GM13977 (cell line): ENCODE data around the gene VARS2.

ENCODE experiments used
- DNase-seq: peaks from one replicate; pipeline ENCODE4 v3.0.0; 2012; ENCODE audit warnings: low spot score
- CTCF ChIP-seq: IDR thresholded peaks from 2 replicates; pipeline ENCODE4 v1.5.1; 2012; ENCODE audit warnings: mild to moderate bottlenecking, control low read depth; ENCODE audit not compliant: insufficient read depth; ENCODE audit errors: extremely low read depth, missing control alignments
- in situ Hi-C: fragments of 300-500 bp; cut with MboI; formaldehyde crosslinking; loops from one replicate; pipeline ENCODE4 v1.12.0; 2022; ENCODE audit warnings: low sequenced_read_pairs, low pct_unique_long_range_greater_than_20kb, mixed read lengths, inconsistent platforms; ENCODE audit not compliant: unreplicated experiment

VARS2 gene

GRCh38 chr6:30937265-30937664 lies 23.2 kb downstream of the VARS2 start:
- TF ChIP-seq CTCF: no peak
- DNase-seq: no peak
- in situ Hi-C loops: no loop called here

GRCh38 chr6:30938730-30939129 lies 24.7 kb downstream of the VARS2 start:
- no peak for TF ChIP-seq CTCF
- in situ Hi-C loops: no loop called here

DNA sequence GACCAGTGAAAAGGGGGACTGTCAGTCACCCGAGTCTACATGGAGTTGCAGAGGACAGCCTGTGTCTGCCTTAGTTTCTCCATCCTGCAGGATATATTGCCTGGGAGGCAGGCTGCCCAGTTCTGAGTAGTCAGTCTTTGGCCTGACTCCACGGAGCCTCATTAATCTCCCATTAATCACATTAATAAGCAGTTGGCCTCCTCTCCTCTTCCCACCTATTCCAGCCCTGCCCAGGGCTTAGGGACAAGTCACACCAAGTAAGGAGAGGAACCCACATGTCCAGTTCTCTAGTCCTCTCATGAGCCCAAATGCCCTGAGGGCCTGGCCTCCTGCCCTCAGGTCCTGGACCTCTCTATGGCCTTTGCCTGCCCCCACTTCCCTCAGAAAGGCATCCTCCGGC lies 25.4 kb downstream of the VARS2 start:
- no peak for TF ChIP-seq CTCF
- in situ Hi-C loops: no loop called here
- no peak for DNase-seq

More at GRCh38 chr6:30938730-30939129, 24.7 kb downstream of the VARS2 start:
- no peak for DNase-seq

GRCh38 chr6:30940361-30940986 lies 26.4 kb downstream of the VARS2 start, which contains the start of gene MUCL3:
MUCL3 (plus strand) TSS chr6:30940973; CDS start chr6:30941000, 27 bp downstream.
- TF ChIP-seq CTCF: no peak
- in situ Hi-C loops: no loop called here
- DNase-seq: no peak

DNA sequence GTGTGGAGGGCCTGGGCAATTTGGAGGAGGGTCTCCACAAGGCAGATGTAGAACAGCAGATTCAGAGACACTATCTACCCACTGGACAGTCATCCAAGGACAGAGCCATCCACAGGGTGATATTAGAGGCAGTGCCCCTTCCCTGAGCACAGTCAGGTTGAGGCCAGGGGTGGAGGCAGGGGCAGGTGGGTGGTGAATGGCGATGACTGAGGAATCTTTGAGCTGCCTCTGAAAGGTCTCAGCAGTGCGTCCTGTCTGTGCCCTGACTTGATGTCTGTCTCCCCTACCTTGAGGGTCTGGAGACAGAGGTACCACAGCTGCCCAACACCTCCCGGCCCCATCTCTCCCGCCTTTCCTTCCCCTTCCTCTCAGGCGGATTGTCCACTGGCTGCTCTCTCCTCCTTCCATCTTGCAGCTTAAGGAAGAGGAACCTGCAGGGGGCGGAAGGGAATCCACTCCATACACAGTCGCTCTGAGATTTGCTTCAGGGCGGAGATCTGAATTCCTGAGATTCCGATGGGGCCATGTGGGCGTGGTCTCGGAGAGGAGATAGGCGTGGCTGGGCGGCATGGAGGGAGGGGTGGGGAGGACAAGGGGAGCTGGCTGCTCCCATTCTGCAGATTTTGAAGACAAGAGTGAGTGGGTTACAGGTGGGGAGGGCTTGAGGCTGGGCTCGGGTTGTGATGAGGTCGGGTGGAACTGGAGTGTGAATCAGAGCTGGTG lies 28.5 kb downstream of the VARS2 start:
- no peak for DNase-seq
- TF ChIP-seq CTCF: no peak
- in situ Hi-C loops: no loop called here

GRCh38 chr6:30944051-30944450 lies 30.0 kb downstream of the VARS2 start:
- no peak for DNase-seq
- in situ Hi-C loops: no loop called here
- TF ChIP-seq CTCF: no peak
